GM10266 (cell line): ENCODE measurements around the gene RS1.

Source experiments
- DNase-seq: peaks from one replicate; pipeline ENCODE4 v3.0.0; 2012; ENCODE audit errors: extremely low spot score
- TF ChIP-seq, protein P1 (sequence below): IDR thresholded peaks from 2 replicates; pipeline ENCODE4 v1.5.1; 2012; ENCODE audit warnings: mild to moderate bottlenecking, low read depth; ENCODE audit not compliant: control insufficient read depth, insufficient read depth; ENCODE audit errors: missing control alignments

The RS1 gene

GRCh38 chrX:18668071-18668835 lies 3.7 kb downstream of the RS1 start:
- TF ChIP-seq, protein P1, sequence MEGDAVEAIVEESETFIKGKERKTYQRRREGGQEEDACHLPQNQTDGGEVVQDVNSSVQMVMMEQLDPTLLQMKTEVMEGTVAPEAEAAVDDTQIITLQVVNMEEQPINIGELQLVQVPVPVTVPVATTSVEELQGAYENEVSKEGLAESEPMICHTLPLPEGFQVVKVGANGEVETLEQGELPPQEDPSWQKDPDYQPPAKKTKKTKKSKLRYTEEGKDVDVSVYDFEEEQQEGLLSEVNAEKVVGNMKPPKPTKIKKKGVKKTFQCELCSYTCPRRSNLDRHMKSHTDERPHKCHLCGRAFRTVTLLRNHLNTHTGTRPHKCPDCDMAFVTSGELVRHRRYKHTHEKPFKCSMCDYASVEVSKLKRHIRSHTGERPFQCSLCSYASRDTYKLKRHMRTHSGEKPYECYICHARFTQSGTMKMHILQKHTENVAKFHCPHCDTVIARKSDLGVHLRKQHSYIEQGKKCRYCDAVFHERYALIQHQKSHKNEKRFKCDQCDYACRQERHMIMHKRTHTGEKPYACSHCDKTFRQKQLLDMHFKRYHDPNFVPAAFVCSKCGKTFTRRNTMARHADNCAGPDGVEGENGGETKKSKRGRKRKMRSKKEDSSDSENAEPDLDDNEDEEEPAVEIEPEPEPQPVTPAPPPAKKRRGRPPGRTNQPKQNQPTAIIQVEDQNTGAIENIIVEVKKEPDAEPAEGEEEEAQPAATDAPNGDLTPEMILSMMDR, result no peak
- DNase-seq, result peak; percentile 32

DNA sequence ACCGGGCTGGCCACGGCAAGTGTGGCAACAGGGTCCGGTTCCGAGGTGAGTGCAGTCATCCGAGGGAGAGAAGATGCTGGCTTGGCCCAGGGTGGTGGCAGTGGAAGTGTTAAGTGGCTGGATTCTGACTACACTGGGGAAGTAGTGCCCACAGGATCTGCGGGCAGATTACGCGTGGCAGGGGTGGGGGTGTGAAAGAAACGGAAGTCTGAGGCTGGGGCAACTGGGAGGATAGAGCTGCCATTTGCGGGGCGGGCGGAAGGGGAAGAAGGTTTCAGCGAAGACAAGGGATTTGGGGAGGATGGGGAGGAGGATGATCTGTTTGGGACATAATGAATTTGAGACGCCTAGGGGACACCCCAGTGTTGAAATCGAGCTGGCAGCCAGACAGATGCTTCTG lies 5.3 kb downstream of the RS1 start:
- DNase-seq, result no peak
- TF ChIP-seq, protein P1, result no peak

DNA sequence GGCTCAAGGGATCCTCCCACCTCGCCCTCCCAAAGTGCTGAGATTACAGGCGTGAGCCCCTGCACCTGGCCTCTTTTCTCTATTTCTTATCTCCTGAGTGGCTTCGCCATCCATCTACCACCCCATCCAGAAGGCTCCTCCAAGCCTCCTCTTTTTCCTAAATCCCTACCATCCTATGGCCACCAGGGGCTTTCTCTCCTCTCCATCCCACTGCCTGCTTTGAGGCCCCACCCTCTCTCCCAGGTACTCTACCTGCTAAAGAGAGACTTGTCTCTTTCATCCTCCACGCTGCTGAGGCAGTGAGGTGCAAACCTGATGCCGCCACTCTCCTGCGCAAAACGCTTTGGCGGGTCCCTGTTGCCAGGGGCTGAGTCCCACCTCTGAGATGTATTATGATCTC lies 7.0 kb downstream of the RS1 start:
- TF ChIP-seq, protein P1, result no peak
- DNase-seq, result no peak

DNA sequence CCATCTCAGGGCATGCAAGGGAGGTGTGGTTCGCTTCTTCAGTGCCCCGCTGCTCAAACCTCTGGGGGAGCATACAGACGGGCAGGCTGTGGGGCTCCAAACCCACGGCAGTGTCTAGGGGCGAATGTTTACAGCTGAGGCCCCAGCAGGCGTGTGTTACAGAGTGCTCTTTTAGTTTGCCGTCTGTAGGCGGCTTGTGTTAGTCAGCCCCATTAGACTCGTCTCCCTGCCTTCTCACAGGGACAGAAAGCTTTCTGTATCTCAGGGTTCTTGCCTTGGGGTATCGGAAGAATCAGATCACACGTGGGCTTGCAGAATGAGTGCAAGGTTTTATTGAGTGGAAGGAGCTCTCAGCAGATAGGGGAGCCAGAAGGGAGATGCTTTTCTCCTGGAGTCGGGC lies 10.6 kb downstream of the RS1 start:
- no peak for DNase-seq
- TF ChIP-seq, protein P1, result no peak

GRCh38 chrX:18654875-18655836 lies 16.8 kb downstream of the RS1 start:
- no peak for DNase-seq
- TF ChIP-seq, protein P1, result no peak

- TF ChIP-seq, protein P1, result no peak
- DNase-seq, result no peak
Observed at GRCh38 chrX:18652636-18653035, 19.3 kb downstream of the RS1 start.
